Caco-2 (cell line): Measurements from ENCODE around the gene ZNF429. TPM values are rescaled to one million over a fixed set of nuclear protein-coding genes. Genes with fewer than 3 reads are reported as not detected.

ENCODE experiments used
- BruUV-seq: library from RNA; stranded (reverse); fragments of 400-500 nt; replicated peaks from 2 replicates; lab custom pipeline; 2021; lab: Mats Ljungman, UMichigan
- CTCF ChIA-PET: fragments of 300-600 bp; sonication (Branson Sonifier 250); formaldehyde crosslinking; loops from one replicate; lab custom pipeline; 2022; ENCODE audit warnings: antibody characterized with exemption; lab: Charles Lee
- POLR2A ChIA-PET: fragments of 300-600 bp; sonication (Branson Sonifier 250); formaldehyde crosslinking; loops from one replicate; lab custom pipeline; 2022; ENCODE audit warnings: antibody characterized with exemption; lab: Charles Lee
- DNase-seq, 2 experiments: peaks; one replicate each; pipeline versions ENCODE4 v3.0.0 to v3.0.0-alpha.2; 2020 to 2022
- H3K27me3 ChIP-seq: replicated peaks from 2 replicates; pipeline ENCODE4 v1.6.0; 2011; ENCODE audit warnings: low read length; ENCODE audit not compliant: control insufficient read depth, insufficient read depth
- H3K36me3 ChIP-seq: 2 replicates; pipeline ENCODE4 v1.5.1; 2011; ENCODE audit warnings: low read length; ENCODE audit not compliant: control insufficient read depth, insufficient read depth
- H3K4me1 ChIP-seq: fragments of 250-450 bp; sonication (Bioruptor Pico); 2 replicates; pipeline ENCODE4 v1.5.1; 2020; ENCODE audit warnings: mild to moderate bottlenecking
- H3K4me3 ChIP-seq: 2 replicates; pipeline ENCODE4 v1.5.1; 2011; ENCODE audit warnings: low read depth, mild to moderate bottlenecking, control low read depth, low read length
- H3K9me3 ChIP-seq: fragments of 250-450 bp; sonication (Bioruptor Pico); 2 replicates; pipeline ENCODE4 v1.5.1; 2020; ENCODE audit warnings: mild to moderate bottlenecking, moderate library complexity
- H3K27ac Mint-ChIP-seq: one replicate; pipeline ENCODE4 v1.8.0; 2022; ENCODE audit warnings: mixed read lengths; ENCODE audit not compliant: unreplicated experiment
- H3K27me3 Mint-ChIP-seq: one replicate; pipeline ENCODE4 v1.8.0; 2022; ENCODE audit warnings: mixed read lengths; ENCODE audit not compliant: insufficient read depth, unreplicated experiment
- H3K36me3 Mint-ChIP-seq: one replicate; pipeline ENCODE4 v1.8.0; 2022; ENCODE audit warnings: mild to moderate bottlenecking, mixed read lengths; ENCODE audit not compliant: insufficient read depth, unreplicated experiment
- H3K4me1 Mint-ChIP-seq: one replicate; pipeline ENCODE4 v1.8.0; 2022; ENCODE audit warnings: low read depth, mixed read lengths; ENCODE audit not compliant: unreplicated experiment
- H3K4me3 Mint-ChIP-seq: one replicate; pipeline ENCODE4 v1.8.0; 2022; ENCODE audit warnings: mild to moderate bottlenecking, moderate library complexity, mixed read lengths; ENCODE audit not compliant: unreplicated experiment
- H3K9me3 Mint-ChIP-seq: one replicate; pipeline ENCODE4 v1.8.0; 2022; ENCODE audit warnings: mixed read lengths; ENCODE audit not compliant: unreplicated experiment
- intact Hi-C: fragments of 100-400 bp; cut with micrococcal nuclease; formaldehyde crosslinking; loops from one replicate; pipeline ENCODE4 v1.10.0; 2022; ENCODE audit not compliant: unreplicated experiment
- total RNA-seq: library from RNA; stranded (reverse); gene quantifications from 2 replicates; pipeline ENCODE4 v1.2.3, GENCODE V29; 2022
- TF ChIP-seq, protein P1 (sequence below), 2 experiments: fragments of 200-600 bp in 1 of 2; IDR thresholded peaks; 1 replicate in 1 of 2; 2 replicates in 1 of 2; pipeline versions ENCODE4 v1.5.1 to v1.8.0; 2011 to 2022; ENCODE audit warnings: antibody characterized with exemption in 1 of 2, control low read depth in 1 of 2, inconsistent platforms in 1 of 2, low read depth in 1 of 2, low read length in 1 of 2, mild to moderate bottlenecking in 1 of 2, moderate library complexity in 1 of 2; ENCODE audit not compliant: insufficient read depth in 1 of 2, severe bottlenecking in 1 of 2, unreplicated experiment in 1 of 2

Gene ZNF429
- total RNA-seq, 1 experiment from 2014 or later, result 0.29 TPM

DNA sequence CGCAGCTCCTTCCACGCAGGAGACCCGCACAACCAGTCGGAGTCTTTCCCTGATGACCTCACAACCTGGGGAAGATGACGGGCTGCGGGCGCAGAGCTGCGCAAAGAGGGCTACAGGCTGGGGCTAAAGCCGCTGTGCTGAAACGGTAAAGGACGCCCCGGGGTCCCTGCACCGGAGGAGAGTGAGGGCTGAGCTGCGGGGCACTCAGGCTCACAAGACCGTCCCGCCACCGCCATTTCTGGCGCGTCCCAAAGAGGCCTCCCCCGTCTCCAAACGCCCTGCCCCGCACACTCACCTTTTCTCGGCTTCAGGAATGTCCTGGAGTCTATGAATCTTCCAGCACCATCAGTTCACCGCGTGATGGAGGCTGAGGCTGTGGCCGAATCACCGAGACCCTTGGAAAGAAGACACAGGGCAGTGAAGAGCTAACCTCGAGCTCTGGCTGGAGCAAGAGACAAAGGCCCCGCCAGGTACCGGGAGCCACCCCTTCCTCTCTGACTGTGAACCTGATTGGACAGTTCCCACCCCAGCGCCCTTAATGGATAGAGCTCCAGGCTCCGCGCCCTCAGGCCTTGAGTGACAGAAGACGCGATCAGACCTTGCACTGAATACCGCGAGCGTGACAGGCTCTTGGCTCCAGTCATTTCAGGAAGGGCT is 41.8 kb upstream of the ZNF429 start:
- peaks cover 3% of the 10 kb centered on the region; the same call in 1 of the 2 replicates for H3K9me3 ChIP-seq

DNA sequence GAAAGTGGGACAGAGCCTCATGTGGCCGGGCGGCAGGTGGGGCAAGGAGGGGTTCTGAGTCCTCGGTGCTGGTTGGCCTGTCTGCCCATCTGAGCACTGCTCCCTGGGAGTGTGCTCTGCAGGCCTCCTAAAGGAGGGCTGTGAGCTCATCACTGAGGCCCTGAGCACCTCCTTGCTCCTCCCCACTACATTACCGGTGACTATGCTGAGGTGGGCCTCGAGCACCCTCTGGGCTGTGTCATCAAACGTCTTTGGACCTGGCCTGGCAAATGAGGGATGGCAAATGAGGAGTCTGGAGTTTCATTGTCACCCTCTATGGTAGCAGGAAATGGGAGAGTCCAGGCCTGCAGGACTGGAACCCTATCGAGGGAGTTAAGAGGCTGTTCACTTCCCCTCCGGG is 38.8 kb upstream of the ZNF429 start:
- TF ChIP-seq, protein P1, sequence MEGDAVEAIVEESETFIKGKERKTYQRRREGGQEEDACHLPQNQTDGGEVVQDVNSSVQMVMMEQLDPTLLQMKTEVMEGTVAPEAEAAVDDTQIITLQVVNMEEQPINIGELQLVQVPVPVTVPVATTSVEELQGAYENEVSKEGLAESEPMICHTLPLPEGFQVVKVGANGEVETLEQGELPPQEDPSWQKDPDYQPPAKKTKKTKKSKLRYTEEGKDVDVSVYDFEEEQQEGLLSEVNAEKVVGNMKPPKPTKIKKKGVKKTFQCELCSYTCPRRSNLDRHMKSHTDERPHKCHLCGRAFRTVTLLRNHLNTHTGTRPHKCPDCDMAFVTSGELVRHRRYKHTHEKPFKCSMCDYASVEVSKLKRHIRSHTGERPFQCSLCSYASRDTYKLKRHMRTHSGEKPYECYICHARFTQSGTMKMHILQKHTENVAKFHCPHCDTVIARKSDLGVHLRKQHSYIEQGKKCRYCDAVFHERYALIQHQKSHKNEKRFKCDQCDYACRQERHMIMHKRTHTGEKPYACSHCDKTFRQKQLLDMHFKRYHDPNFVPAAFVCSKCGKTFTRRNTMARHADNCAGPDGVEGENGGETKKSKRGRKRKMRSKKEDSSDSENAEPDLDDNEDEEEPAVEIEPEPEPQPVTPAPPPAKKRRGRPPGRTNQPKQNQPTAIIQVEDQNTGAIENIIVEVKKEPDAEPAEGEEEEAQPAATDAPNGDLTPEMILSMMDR (IDR thresholded peaks at IDR 0.05; ENCODE audit: insufficient read depth in 1 of 2, low read depth in 1 of 2, low read length in 1 of 2, severe bottlenecking in 1 of 2, unreplicated experiment in 1 of 2), result no peak
- no peak for DNase-seq
- ChIA-PET POLR2A (no interaction called here), CTCF (interaction anchor here (0.6 kb wide), 1 partner anchor 405 kb away, joined by 6 read pairs; no protein-coding TSS in a partner anchor)
- Mint-ChIP-seq H3K4me1 (no peaks in the 10 kb centered on the region), H3K4me3 (no peak overlapping the region), H3K9me3 (peaks cover 19% of the 10 kb centered on the region), H3K36me3 (no peaks in the 10 kb centered on the region), H3K27ac (no peak overlapping the region), H3K27me3 (no peaks in the 10 kb centered on the region)
- no peaks in the 10 kb centered on the region for H3K4me1 ChIP-seq
- H3K27me3 ChIP-seq, result no peaks in the 10 kb centered on the region
- H3K36me3 ChIP-seq, result no peaks in the 10 kb centered on the region
- no TSS peak for BruUV-seq
- peaks cover 3% of the 10 kb centered on the region; the same call in 1 of the 2 replicates for H3K9me3 ChIP-seq
- intact Hi-C loops, result no loop called here
- no peak overlapping the region for H3K4me3 ChIP-seq

More for the DNA sequence above, 41.8 kb upstream of the ZNF429 start:
- ChIA-PET CTCF (no interaction called here), POLR2A (no interaction called here)
- TF ChIP-seq, protein P1 (IDR thresholded peaks at IDR 0.05; ENCODE audit: insufficient read depth in 1 of 2, low read depth in 1 of 2, low read length in 1 of 2, severe bottlenecking in 1 of 2, unreplicated experiment in 1 of 2), result no peak
- Histone ChIP-seq H3K27me3 (no peaks in the 10 kb centered on the region), H3K4me3 (no peak overlapping the region), H3K4me1 (no peaks in the 10 kb centered on the region), H3K36me3 (no peaks in the 10 kb centered on the region)
- intact Hi-C loops, result no loop called here
- Mint-ChIP-seq H3K36me3 (no peaks in the 10 kb centered on the region), H3K4me1 (no peaks in the 10 kb centered on the region), H3K27me3 (no peaks in the 10 kb centered on the region), H3K4me3 (no peak overlapping the region), H3K9me3 (peaks cover 16% of the 10 kb centered on the region), H3K27ac (no peak overlapping the region)
- BruUV-seq, result no TSS peak
- DNase-seq, result no peak

DNA sequence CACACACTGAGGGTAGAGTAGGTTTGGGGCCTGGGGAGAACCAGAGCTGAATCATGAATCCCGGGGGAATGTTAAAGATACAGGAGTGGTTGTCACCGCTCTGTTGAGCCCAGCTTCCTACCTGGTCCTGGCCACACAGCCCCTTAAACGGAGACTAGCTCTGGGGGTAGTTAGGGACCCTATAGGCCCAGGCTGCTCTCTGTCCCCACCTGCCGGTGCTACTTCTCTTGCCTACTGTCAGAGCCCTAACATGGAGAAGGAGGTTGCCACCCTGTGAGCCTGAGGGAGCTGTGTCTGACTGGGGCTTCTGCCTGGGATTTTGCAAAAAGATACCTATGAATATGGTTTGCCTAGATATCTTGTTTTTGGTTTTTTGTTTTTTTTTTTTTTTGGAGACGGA is 36.6 kb upstream of the ZNF429 start:
- Histone ChIP-seq H3K4me3 (no peak overlapping the region), H3K27me3 (no peaks in the 10 kb centered on the region), H3K36me3 (no peaks in the 10 kb centered on the region), H3K4me1 (no peaks in the 10 kb centered on the region), H3K9me3 (peaks cover 7% of the 10 kb centered on the region)
- no peak overlapping the region for H3K27ac Mint-ChIP-seq
- no TSS peak for BruUV-seq
- intact Hi-C loops, result no loop called here
- H3K27me3 Mint-ChIP-seq, result no peaks in the 10 kb centered on the region
- TF ChIP-seq, protein P1 (IDR thresholded peaks at IDR 0.05; ENCODE audit: insufficient read depth in 1 of 2, low read depth in 1 of 2, low read length in 1 of 2, severe bottlenecking in 1 of 2, unreplicated experiment in 1 of 2), result no peak
- no peaks in the 10 kb centered on the region for H3K36me3 Mint-ChIP-seq
- H3K4me3 Mint-ChIP-seq, result no peak overlapping the region
- H3K9me3 Mint-ChIP-seq, result peaks cover 12% of the 10 kb centered on the region
- DNase-seq, result no peak
- POLR2A ChIA-PET, result no interaction called here
- CTCF ChIA-PET, result no interaction called here
- no peaks in the 10 kb centered on the region for H3K4me1 Mint-ChIP-seq
